ENCODE measurements around the gene HTRA1. TPM values are rescaled to one million over a fixed set of nuclear protein-coding genes. Genes with fewer than 3 reads are reported as not detected.

HTRA1 gene
- polyA plus RNA-seq, 1 of the 3 experiments (the other 2 are of a cell fraction): 291 TPM

- WGBS (ENCODE audit: low lambda C conversion rate): 53% methylated on average over 10 of the region's 10 CpGs
- CTCF ChIA-PET: interaction anchor here (0.6 kb wide), 1 partner anchor 1210 kb away, joined by 4 read pairs; no protein-coding TSS in a partner anchor
- Histone ChIP-seq H3K4me2 (no peak overlapping the region), H3K79me2 (ENCODE audit: insufficient read depth) (no peaks in the 10 kb centered on the region), H3K9me3 (no peaks in the 10 kb centered on the region), H3K9ac (no peak overlapping the region), H3K36me3 (replicated peaks in 1 of 2; ENCODE audit: control insufficient read depth in 1 of 2, insufficient read depth in 2 of 2, low read length in 1 of 2) (no peaks in the 10 kb centered on the region), H3K27me3 (ENCODE audit: insufficient read depth) (no peaks in the 10 kb centered on the region), H3K4me1 (ENCODE audit: control insufficient read depth in 1 of 2, insufficient read depth in 2 of 2, low read depth in 1 of 2, low read length in 1 of 2) (no peaks in the 10 kb centered on the region; a peak in 1 of 4 replicates), H3K9me2 (no peaks in the 10 kb centered on the region), H4K20me1 (ENCODE audit: insufficient read depth) (no peaks in the 10 kb centered on the region), H3K4me3 (ENCODE audit: low read depth in 2 of 2, low read length in 1 of 2) (no peak overlapping the region), H3K27ac (ENCODE audit: low read depth in 2 of 2, low read length in 1 of 2) (no peak overlapping the region), H3F3A (replicated peaks; ENCODE audit: insufficient read depth) (no peaks in the 10 kb centered on the region), H2AFZ (ENCODE audit: low read depth) (no peak overlapping the region)
- POLR2A ChIA-PET: no interaction called here
- TF ChIP-seq GATA2 (CRISPR knock-in tag; IDR thresholded peaks at IDR 0.05) (no peak), TEAD4 (IDR thresholded peaks at IDR 0.05; ENCODE audit: borderline replicate concordance, insufficient read depth) (no peak), NRF1 (IDR thresholded peaks at IDR 0.05; ENCODE audit: low read depth, low read length) (no peak), SMC3 (IDR thresholded peaks at IDR 0.05; ENCODE audit: low read depth, low read length) (no peak), RXRA (IDR thresholded peaks at IDR 0.05; ENCODE audit: borderline replicate concordance, low read depth) (no peak)
- no peak for DNase-seq
These were observed 82.5 kb downstream of the HTRA1 start for GRCh38 chr10:122543676-122544445.

- H3K9me3 ChIP-seq: no peaks in the 10 kb centered on the region
- no peak overlapping the region for H3K9ac ChIP-seq
- no peaks in the 10 kb centered on the region for H3F3A ChIP-seq (replicated peaks; ENCODE audit: insufficient read depth)
- H4K20me1 ChIP-seq (ENCODE audit: insufficient read depth): no peaks in the 10 kb centered on the region
- H3K9me2 ChIP-seq: no peaks in the 10 kb centered on the region
- no peak for TF ChIP-seq USF1 (IDR thresholded peaks at IDR 0.05; ENCODE audit: borderline replicate concordance, low read depth)
- no peak for TF ChIP-seq GATA2 (CRISPR knock-in tag; IDR thresholded peaks at IDR 0.05)
- TF ChIP-seq EZH2phosphoT487 (IDR thresholded peaks at IDR 0.05; ENCODE audit: borderline replicate concordance, low read depth): no peak
- TF ChIP-seq FOSL2 (IDR thresholded peaks at IDR 0.05; ENCODE audit: borderline replicate concordance, low read depth): no peak
- no peak for TF ChIP-seq TAF1 (IDR thresholded peaks at IDR 0.05; ENCODE audit: borderline replicate concordance, low read depth, low read length)
- no peak for TF ChIP-seq USF2 (IDR thresholded peaks at IDR 0.05; ENCODE audit: borderline replicate concordance, low read depth, low read length)
- TF ChIP-seq RAD21 (IDR thresholded peaks at IDR 0.05; ENCODE audit: low read length): no peak
- no peak for TF ChIP-seq TCF12 (IDR thresholded peaks at IDR 0.05)
- no peak for TF ChIP-seq REST (IDR thresholded peaks at IDR 0.05; ENCODE audit: low read depth, low read length)
- TF ChIP-seq EP300 (IDR thresholded peaks at IDR 0.05; ENCODE audit: borderline replicate concordance in 1 of 2, low read depth in 1 of 2, low read length in 1 of 2): no peak
- H2AFZ ChIP-seq (ENCODE audit: low read depth): no peak overlapping the region
- POLR2A ChIA-PET: no interaction called here
- H3K36me3 ChIP-seq (replicated peaks in 1 of 2; ENCODE audit: control insufficient read depth in 1 of 2, insufficient read depth in 2 of 2, low read length in 1 of 2): no peaks in the 10 kb centered on the region
- CTCF ChIA-PET: no interaction called here
- no peak overlapping the region for H3K4me3 ChIP-seq (ENCODE audit: low read depth in 2 of 2, low read length in 1 of 2)
- no peak for DNase-seq
- H3K4me1 ChIP-seq (ENCODE audit: control insufficient read depth in 1 of 2, insufficient read depth in 2 of 2, low read depth in 1 of 2, low read length in 1 of 2): no peaks in the 10 kb centered on the region; a peak in 1 of 4 replicates
- no peak overlapping the region for H3K4me2 ChIP-seq
- H3K27me3 ChIP-seq (ENCODE audit: insufficient read depth): no peaks in the 10 kb centered on the region
- no peak overlapping the region for H3K27ac ChIP-seq (ENCODE audit: low read depth in 2 of 2, low read length in 1 of 2)
- WGBS (ENCODE audit: low lambda C conversion rate): 90% methylated on average over 8 of the region's 8 CpGs
- no peaks in the 10 kb centered on the region for H3K79me2 ChIP-seq (ENCODE audit: insufficient read depth)
These were observed 83.1 kb downstream of the HTRA1 start for GRCh38 chr10:122544493-122544892.

Measured in SK-N-SH (cell line).